ENCODE results near the gene EXOC7.
A peak's percentile ranks its signal among the peaks of the same experiment; 100 is the strongest.

The EXOC7 gene

GRCh38 chr17:76131692-76132573 lies 28.3 kb upstream of the EXOC7 start:
- no peaks in the 10 kb centered on the region for H3K9me3 Mint-ChIP-seq
- H3K4me3 Mint-ChIP-seq: no peak overlapping the region
- peaks cover 69% of the 10 kb centered on the region for H3K27me3 Mint-ChIP-seq
- no peak overlapping the region for H3K27ac Mint-ChIP-seq
- H3K4me1 Mint-ChIP-seq: peaks cover 19% of the 10 kb centered on the region
- no peaks in the 10 kb centered on the region for H3K36me3 Mint-ChIP-seq
- ATAC-seq: no peak

DNA sequence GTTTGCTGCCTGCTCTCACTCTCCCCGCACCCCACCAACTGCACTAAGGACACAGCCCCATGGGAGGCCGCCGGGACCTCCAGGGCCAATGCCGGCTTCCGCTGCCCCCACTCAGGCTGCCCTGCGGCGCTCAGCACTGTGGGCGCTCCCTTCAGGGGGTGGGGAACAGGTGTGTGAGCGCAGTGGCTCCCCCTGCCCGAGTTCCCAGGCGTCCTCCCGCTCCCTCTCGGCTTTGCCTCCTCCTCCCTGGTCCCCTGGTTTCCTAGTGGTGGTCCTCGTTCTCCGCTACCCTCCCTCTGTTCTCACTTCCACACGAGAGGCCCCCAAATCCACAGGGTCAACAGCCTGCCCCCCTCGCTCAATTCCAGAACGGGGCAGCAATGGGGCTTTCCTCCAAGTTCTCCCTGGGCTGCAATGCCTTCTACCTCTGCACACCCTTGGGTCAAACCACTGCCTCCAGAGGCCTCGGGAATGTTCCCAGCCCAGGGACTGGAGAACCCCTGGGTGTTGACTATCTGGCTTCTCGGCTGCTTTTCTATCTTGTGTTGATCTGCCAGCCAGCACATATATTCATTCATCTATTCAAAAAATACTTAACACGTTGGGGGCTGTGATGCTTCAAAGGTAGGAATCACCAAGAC lies 27.6 kb upstream of the EXOC7 start:
- Mint-ChIP-seq H3K4me3 (no peak overlapping the region), H3K27ac (no peak overlapping the region), H3K36me3 (no peaks in the 10 kb centered on the region), H3K9me3 (no peaks in the 10 kb centered on the region), H3K27me3 (peaks cover 63% of the 10 kb centered on the region), H3K4me1 (peaks cover 25% of the 10 kb centered on the region)
- ATAC-seq: no peak

DNA sequence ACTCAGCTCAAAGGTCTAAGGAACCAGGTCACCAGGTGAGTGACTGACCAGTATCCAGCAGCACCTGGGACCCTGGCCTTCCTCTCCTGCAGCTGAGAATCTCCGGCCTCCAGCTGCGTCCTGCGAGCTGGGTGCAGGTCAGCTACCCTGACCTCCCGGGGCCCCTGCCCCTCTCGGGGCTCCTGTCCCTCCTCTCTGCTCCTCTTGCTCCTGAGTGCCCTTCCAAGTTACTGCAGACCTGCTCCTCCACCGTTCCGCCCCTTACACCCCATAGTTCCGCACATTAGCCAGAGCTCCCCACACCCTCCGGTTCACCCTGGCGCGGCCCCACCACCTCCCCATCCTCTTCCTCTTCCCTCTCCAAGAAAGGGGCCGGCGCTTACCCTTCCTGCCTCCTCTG lies 26.9 kb upstream of the EXOC7 start:
- no peak overlapping the region for H3K4me3 Mint-ChIP-seq
- no peaks in the 10 kb centered on the region for H3K9me3 Mint-ChIP-seq
- H3K27me3 Mint-ChIP-seq: peaks cover 60% of the 10 kb centered on the region
- no peak overlapping the region for H3K27ac Mint-ChIP-seq
- H3K36me3 Mint-ChIP-seq: no peaks in the 10 kb centered on the region
- peak; percentile 28 for ATAC-seq
- peaks cover 24% of the 10 kb centered on the region for H3K4me1 Mint-ChIP-seq

- no peak overlapping the region for H3K27ac Mint-ChIP-seq
- H3K4me1 Mint-ChIP-seq: peaks cover 40% of the 10 kb centered on the region
- no peak for ATAC-seq
- H3K4me3 Mint-ChIP-seq: no peak overlapping the region
- no peaks in the 10 kb centered on the region for H3K36me3 Mint-ChIP-seq
- no peaks in the 10 kb centered on the region for H3K9me3 Mint-ChIP-seq
- peaks cover 15% of the 10 kb centered on the region for H3K27me3 Mint-ChIP-seq
Observed at GRCh38 chr17:76125922-76126321, 22.3 kb upstream of the EXOC7 start.

- Mint-ChIP-seq H3K36me3 (no peaks in the 10 kb centered on the region), H3K4me3 (no peak overlapping the region), H3K27ac (no peak overlapping the region)
Observed at GRCh38 chr17:76125391-76125675, 21.7 kb upstream of the EXOC7 start.

GRCh38 chr17:76124582-76125390 lies 21.2 kb upstream of the EXOC7 start:
- Mint-ChIP-seq H3K9me3 (no peaks in the 10 kb centered on the region), H3K4me3 (no peak overlapping the region), H3K27me3 (peaks cover 4% of the 10 kb centered on the region), H3K4me1 (peaks cover 43% of the 10 kb centered on the region), H3K27ac (no peak overlapping the region), H3K36me3 (no peaks in the 10 kb centered on the region)
- ATAC-seq: no peak

More at GRCh38 chr17:76125391-76125675, 21.7 kb upstream of the EXOC7 start:
- H3K27me3 Mint-ChIP-seq: peaks cover 10% of the 10 kb centered on the region
- no peak for ATAC-seq
- H3K4me1 Mint-ChIP-seq: peaks cover 43% of the 10 kb centered on the region
- H3K9me3 Mint-ChIP-seq: no peaks in the 10 kb centered on the region

GRCh38 chr17:76123749-76124581 lies 20.4 kb upstream of the EXOC7 start:
- no peaks in the 10 kb centered on the region for H3K27me3 Mint-ChIP-seq
- no peaks in the 10 kb centered on the region for H3K36me3 Mint-ChIP-seq
- no peak for ATAC-seq
- H3K9me3 Mint-ChIP-seq: no peaks in the 10 kb centered on the region
- H3K4me3 Mint-ChIP-seq: no peak overlapping the region
- H3K27ac Mint-ChIP-seq: peak overlapping the region; percentile 80
- H3K4me1 Mint-ChIP-seq: peaks cover 43% of the 10 kb centered on the region

DNA sequence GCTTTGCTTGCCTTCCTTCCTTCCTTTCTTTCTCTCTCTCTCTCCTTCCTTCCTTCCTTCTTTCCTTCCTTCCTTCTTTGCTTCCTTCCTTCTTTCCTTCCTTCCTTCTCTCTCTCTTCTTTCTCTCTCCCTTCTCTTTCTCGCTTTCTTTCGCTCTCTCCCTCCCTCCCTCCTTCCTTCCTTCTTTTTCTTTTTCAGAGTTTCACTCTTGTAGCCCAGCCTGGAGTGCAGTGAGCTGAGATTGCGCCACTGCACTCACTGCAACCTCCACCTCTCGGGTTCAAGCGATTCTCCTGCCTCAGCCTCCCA lies 19.6 kb upstream of the EXOC7 start:
- H3K9me3 Mint-ChIP-seq: no peaks in the 10 kb centered on the region
- H3K4me1 Mint-ChIP-seq: peaks cover 43% of the 10 kb centered on the region
- peak overlapping the region; percentile 0 for H3K4me3 Mint-ChIP-seq
- no peak for ATAC-seq
- peak overlapping the region; percentile 80 for H3K27ac Mint-ChIP-seq
- H3K36me3 Mint-ChIP-seq: no peaks in the 10 kb centered on the region
- H3K27me3 Mint-ChIP-seq: no peaks in the 10 kb centered on the region

- peaks cover 43% of the 10 kb centered on the region for H3K4me1 Mint-ChIP-seq
- peak overlapping the region; percentile 51 for H3K4me3 Mint-ChIP-seq
- no peaks in the 10 kb centered on the region for H3K36me3 Mint-ChIP-seq
- no peak for ATAC-seq
- H3K27ac Mint-ChIP-seq: peak overlapping the region; percentile 80
- no peaks in the 10 kb centered on the region for H3K27me3 Mint-ChIP-seq
- H3K9me3 Mint-ChIP-seq: no peaks in the 10 kb centered on the region
Observed at GRCh38 chr17:76122431-76123190, 19.0 kb upstream of the EXOC7 start.

GRCh38 chr17:76121932-76122430 lies 18.4 kb upstream of the EXOC7 start:
- peak overlapping the region; percentile 64 for H3K4me3 Mint-ChIP-seq

DNA sequence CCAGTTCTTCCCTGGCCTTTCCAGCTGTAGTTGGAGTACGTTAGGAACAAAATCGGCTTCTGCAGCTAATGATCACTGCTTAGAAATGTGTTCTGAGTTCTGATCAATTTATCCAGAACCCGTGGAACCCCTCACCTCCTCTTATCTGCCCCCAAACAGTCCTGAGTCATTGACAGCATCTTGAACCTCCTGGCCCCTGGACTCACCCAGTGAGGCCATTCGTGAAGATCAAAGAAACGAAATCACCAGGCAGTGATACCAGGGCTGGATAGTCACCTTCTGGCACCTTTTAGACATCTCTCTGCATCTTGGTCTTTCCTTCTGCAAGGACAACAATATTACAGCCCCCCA lies 17.0 kb upstream of the EXOC7 start:
- H3K4me3 Mint-ChIP-seq: no peak overlapping the region
- ATAC-seq: no peak
- no peaks in the 10 kb centered on the region for H3K36me3 Mint-ChIP-seq
- H3K4me1 Mint-ChIP-seq: peaks cover 30% of the 10 kb centered on the region
- H3K9me3 Mint-ChIP-seq: no peaks in the 10 kb centered on the region
- H3K27me3 Mint-ChIP-seq: no peaks in the 10 kb centered on the region
- H3K27ac Mint-ChIP-seq: peak overlapping the region; percentile 80

More at GRCh38 chr17:76121932-76122430, 18.4 kb upstream of the EXOC7 start:
- H3K36me3 Mint-ChIP-seq: no peaks in the 10 kb centered on the region
- peaks cover 38% of the 10 kb centered on the region for H3K4me1 Mint-ChIP-seq
- ATAC-seq: peak; percentile 56
- peak overlapping the region; percentile 80 for H3K27ac Mint-ChIP-seq
- no peaks in the 10 kb centered on the region for H3K9me3 Mint-ChIP-seq
- H3K27me3 Mint-ChIP-seq: no peaks in the 10 kb centered on the region

GRCh38 chr17:76119409-76120371 lies 16.1 kb upstream of the EXOC7 start:
- H3K9me3 Mint-ChIP-seq: no peaks in the 10 kb centered on the region
- H3K36me3 Mint-ChIP-seq: no peaks in the 10 kb centered on the region
- H3K4me1 Mint-ChIP-seq: peaks cover 30% of the 10 kb centered on the region
- no peak for ATAC-seq
- H3K27ac Mint-ChIP-seq: no peak overlapping the region
- H3K4me3 Mint-ChIP-seq: no peak overlapping the region
- no peaks in the 10 kb centered on the region for H3K27me3 Mint-ChIP-seq

DNA sequence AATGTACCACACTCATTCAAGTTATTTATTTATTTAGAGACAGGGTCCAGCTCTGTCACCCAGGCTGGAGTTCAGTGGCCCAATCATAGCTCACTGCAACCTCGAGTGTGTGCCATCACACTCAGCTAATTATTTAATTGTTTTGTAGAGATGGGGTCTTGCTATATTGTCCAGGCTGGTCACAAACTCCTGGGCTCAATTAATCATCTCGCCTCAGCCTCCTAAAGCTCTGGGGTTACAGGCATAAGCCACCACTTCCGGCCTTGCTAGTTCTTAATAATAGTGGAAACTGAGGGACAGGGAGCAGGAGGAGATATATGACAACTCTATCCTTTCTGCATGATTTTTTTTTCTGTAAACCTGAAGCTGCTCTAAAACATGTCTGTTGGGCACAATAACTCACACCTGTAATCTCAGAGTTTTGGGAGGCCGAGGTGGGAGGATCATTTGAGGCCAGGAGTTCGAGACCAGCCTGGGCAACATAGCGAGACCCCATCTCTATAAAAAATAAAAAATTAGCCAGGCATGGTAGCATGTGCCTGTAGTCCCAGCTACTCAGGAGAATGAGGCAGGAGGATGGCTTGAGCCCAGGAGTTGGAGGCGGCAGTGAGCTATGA lies 11.7 kb upstream of the EXOC7 start:
- Mint-ChIP-seq H3K9me3 (peaks cover 6% of the 10 kb centered on the region), H3K36me3 (no peaks in the 10 kb centered on the region), H3K4me3 (no peak overlapping the region), H3K27me3 (no peaks in the 10 kb centered on the region), H3K27ac (no peak overlapping the region), H3K4me1 (no peaks in the 10 kb centered on the region)
- ATAC-seq: no peak

Measured in stimulated activated memory B cell treated with anti-CD40 and anti-IgM and Interleukin-4, amounts not matched to agents 10 μg/mL and 1 μg/mL and 100 μg/mL, for 72 hours (primary cell).